Activated effector memory CD4-positive, alpha-beta T cell treated with Interleukin-2 at 50 U/mL for 16 hours (primary cell): ENCODE measurements around the gene CDCA7L.
"Not testable (repeated sequence)": the region's sequence is repeated elsewhere in the genome, so short reads cannot be mapped to it uniquely, and the experiment has no call there.

ENCODE experiments used
- DNase-seq: peaks from one replicate; pipeline ENCODE4 v3.0.0-alpha.2; 2020

CDCA7L gene

GRCh38 chr7:21902240-21902639 is 43.5 kb downstream of the CDCA7L start:
- DNase-seq: no peak

DNA sequence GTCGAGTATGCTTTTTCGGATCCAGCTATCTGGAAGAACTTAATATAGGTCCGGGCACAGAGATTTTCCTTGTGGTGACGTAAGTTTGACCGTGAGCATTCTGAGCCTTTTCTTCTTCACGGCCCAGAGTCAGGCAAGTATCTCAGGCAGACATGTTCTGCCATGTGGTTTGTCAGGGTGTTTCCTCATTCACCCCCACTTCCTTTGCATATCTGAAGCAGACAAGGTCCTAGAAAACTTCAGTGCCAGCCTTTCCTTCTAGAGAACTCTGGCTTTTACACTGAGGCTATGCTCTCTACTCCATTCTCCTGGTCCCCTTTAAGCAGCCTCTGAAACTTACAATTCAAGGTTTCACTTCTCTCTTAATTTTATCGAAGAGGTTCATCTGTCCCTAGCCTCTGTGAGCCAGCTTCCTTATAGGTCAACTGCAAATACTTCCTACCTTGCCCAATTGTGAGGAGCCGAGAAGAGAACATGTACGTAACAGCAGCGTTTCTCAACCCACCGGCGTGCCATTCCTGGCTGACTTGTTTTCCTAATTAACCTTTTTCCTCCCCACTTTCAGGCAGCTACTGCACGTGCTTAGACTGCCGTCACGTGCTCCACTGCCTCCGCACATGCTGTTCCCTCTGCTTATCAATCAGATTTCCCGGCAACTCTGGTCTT is 47.3 kb downstream of the CDCA7L start:
- DNase-seq: no peak

- DNase-seq: no peak
These were observed 52.3 kb downstream of the CDCA7L start for GRCh38 chr7:21893401-21893800.

DNA sequence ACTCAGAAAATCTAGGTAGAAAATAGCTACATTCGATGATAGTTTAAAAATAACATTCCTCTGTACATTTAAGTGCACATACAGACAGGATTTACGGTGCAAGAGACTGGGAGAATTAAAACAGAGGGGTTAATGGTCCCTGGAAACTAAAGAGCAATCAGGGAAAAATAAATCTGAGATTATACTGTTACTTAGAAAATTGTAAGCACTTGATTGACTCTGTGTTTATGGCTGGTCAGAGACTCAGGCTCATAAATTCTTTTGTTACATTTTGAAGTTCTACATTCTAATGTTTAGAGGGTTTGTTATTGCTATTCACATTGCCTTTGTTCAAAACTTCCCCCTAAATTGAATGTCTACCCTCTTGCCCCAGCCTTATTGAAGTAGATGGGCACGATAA is 54.4 kb downstream of the CDCA7L start:
- DNase-seq: no peak

- DNase-seq: no peak
These were observed 57.9 kb downstream of the CDCA7L start for GRCh38 chr7:21887779-21888178.

DNA sequence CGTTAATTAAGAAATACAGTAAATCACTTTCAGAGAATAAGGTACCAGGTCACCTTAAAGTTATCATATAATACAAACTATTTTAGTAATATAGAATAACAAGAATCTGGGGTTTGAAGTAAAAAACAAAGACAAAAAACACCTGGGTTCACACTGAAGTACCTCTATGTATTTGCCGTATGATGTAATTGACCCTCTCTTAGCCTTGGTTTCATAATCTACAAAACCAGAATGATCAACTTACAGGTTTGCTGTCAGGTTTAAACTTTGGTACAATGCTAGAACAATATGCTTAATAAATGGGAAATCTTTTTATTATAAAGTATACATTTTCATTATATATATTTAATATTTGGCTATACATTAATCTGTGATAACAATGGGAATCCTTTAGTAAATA is 58.3 kb downstream of the CDCA7L start:
- no peak for DNase-seq

- DNase-seq: no peak
These were observed 59.3 kb downstream of the CDCA7L start for GRCh38 chr7:21886396-21886795.

DNA sequence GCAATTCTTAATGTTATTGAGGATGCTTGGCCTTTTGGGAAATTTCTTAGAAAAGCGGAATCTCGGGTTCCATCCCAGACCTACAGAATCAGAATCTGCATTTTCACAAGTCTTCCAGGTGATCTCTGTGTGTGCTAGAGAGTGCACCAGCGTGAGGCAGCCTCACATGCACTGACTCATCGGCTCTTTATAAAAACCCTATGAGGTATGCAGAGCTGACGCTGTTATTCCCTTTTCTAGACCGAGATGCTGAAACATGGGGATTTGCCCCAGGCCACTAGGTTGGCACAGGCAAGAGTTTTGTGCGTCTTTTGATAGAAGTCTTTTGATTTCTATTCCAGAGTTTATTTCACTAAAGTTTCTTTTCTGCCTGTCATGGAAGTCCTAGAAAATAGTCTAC is 61.2 kb downstream of the CDCA7L start:
- no peak for DNase-seq

- not testable (repeated sequence) for DNase-seq
These were observed 62.2 kb downstream of the CDCA7L start for GRCh38 chr7:21883501-21883900.

- DNase-seq: no peak
These were observed 62.6 kb downstream of the CDCA7L start for GRCh38 chr7:21883069-21883468.

- no peak for DNase-seq
These were observed 75.8 kb downstream of the CDCA7L start for GRCh38 chr7:21869785-21870402.

- DNase-seq: no peak
These were observed 77.2 kb downstream of the CDCA7L start for GRCh38 chr7:21868576-21868850.

- DNase-seq: no peak
These were observed 77.7 kb downstream of the CDCA7L start for GRCh38 chr7:21867816-21868575.

GRCh38 chr7:21867226-21867625 is 78.5 kb downstream of the CDCA7L start:
- no peak for DNase-seq

DNA sequence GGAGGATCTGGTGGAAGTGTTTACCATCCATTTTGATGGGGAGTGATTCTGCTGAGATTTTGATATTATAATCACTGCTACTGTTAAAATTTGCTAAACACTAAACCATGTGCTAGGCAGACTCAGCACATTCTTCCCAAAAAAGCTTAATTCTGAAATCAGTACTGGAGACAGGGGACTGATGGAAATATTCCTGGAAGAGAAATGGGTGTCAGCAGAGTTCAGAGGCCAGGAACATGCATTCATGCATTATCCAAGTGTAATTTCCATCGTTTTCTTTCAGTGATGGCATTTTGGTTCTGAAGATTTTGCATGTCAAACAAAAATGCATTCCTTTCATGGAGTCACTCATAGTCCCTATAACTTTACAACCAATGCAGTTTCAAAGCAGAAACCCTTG is 79.0 kb downstream of the CDCA7L start:
- no peak for DNase-seq

DNA sequence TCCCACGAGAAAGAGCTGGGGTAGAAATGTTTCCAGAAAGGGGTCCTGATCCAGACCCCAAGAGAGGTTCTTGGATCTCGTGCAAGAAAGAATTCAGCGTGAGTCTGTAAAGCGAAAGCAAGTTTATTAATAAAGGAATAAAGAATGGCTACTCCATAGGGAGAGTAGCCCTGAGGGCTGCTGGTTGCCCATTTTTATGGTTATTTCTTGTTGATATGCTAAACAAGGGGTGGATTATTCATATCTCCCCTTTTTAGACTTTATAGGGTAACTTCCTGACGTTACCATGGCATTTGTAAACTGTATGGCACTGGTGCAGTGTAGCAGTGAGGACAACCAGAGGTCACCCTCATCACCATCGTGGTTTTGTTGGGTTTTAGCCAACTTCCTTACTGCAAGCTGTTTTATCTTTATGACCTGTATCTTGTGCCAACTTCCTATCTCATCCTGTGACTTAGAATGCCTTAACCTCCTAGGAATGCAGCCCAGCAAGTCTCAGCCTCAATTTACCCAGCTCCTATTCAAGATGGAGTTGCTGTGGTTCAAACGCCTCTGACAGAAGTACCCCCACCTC is 80.0 kb downstream of the CDCA7L start:
- DNase-seq: not testable (repeated sequence)

DNA sequence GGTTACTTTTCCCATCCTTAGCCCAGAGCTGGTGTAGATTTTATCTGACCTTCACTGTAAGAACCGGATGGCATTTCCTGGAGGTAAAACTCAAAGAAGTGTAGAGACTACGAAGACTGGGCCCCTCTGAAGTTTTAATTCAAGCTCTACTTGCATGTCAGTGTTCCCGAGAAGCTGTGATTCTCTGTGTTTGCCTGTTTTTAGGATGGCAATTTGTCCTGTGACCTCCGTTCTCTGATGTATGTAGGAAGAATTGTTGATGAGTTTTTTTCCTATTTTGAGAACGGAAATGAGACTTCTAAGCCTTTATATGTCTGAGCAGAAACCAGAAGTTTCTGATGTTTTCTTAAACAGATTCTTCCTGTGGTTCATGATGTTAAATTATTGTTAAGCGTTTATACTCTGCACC is 94.1 kb downstream of the CDCA7L start:
- DNase-seq: no peak
